ENCODE data around the gene CNIH1. TPM values are rescaled to one million over a fixed set of nuclear protein-coding genes. Genes with fewer than 3 reads are reported as not detected.
A peak's percentile ranks its signal among the peaks of the same experiment; 100 is the strongest.

CNIH1 gene
- total and polyA plus RNA-seq, 11 donors, result 40.3 to 190 (median 94.5) TPM

GRCh38 chr14:54396493-54397335 is 44.5 kb downstream of the CNIH1 start, which contains the start of gene CDKN3:
Gene CDKN3, plus strand, starts transcription at chr14:54397007. Its CDS starts 62 bp downstream, at chr14:54397069.
- peak within 1 kb of the TSS in 5 of 12 donors; percentile 4 to 68 (median 15) for H3K27ac ChIP-seq
- ATAC-seq, result peak; percentile 99 to 100 (median 100)
- H3K36me3 ChIP-seq, result peaks cover 0 to 5% (median 0%) of the 10 kb centered on the region in 9 donors
- DNase-seq, result peak; percentile 98 to 99 (median 98)
- no peaks in the 10 kb centered on the region for H3K27me3 ChIP-seq
- 1 to 2% (median 2%) methylated on average over 41 to 76 of the region's 76 CpGs for WGBS, 4 donors
- H3K4me1 ChIP-seq, result peaks cover 0 to 21% (median 2%) of the 10 kb centered on the region in 12 donors
- intact Hi-C loops (cut with DNase I), result no loop called here
- TF ChIP-seq CTCF (IDR thresholded peaks at IDR 0.05) (peak; percentile 37 to 81 (median 61)), POLR2A (IDR thresholded peaks at IDR 0.05) (peak in 1 of 2 donors; percentile 80)
- H3K9me3 ChIP-seq, result no peaks in the 10 kb centered on the region
- peak within 1 kb of the TSS; percentile 39 to 88 (median 72) for H3K4me3 ChIP-seq

GRCh38 chr14:54396183-54396492 is 45.0 kb downstream of the CNIH1 start:
- no peak for TF ChIP-seq CTCF (IDR thresholded peaks at IDR 0.05)
- no peak for TF ChIP-seq POLR2A (IDR thresholded peaks at IDR 0.05)
- DNase-seq (no peak), ATAC-seq (no peak)
- Histone ChIP-seq H3K27ac (peak overlapping the region in 1 of 12 donors; percentile 23), H3K27me3 (no peaks in the 10 kb centered on the region), H3K9me3 (no peaks in the 10 kb centered on the region), H3K36me3 (no peaks in the 10 kb centered on the region), H3K4me3 (peak overlapping the region in 11 of 12 donors; percentile 37 to 88 (median 71)), H3K4me1 (peaks cover 0 to 21% (median 2%) of the 10 kb centered on the region in 12 donors)
- WGBS, 4 donors, result 73 to 76% (median 74%) methylated on average over 9 of the region's 9 CpGs
- intact Hi-C loops (cut with DNase I), result no loop called here

GRCh38 chr14:54395716-54396115 is 45.5 kb downstream of the CNIH1 start:
- 94 to 97% (median 96%) methylated on average over 2 of the region's 2 CpGs for WGBS, 4 donors
- no peaks in the 10 kb centered on the region for H3K9me3 ChIP-seq

More at GRCh38 chr14:54395716-54396115, 45.5 kb downstream of the CNIH1 start:
- intact Hi-C loops (cut with DNase I), result no loop called here
- peaks cover 0 to 21% (median 2%) of the 10 kb centered on the region in 12 donors for H3K4me1 ChIP-seq
- no peaks in the 10 kb centered on the region for H3K36me3 ChIP-seq
- DNase-seq (no peak), ATAC-seq (no peak)
- H3K27ac ChIP-seq, result no peak overlapping the region
- no peak for TF ChIP-seq CTCF (IDR thresholded peaks at IDR 0.05)
- TF ChIP-seq POLR2A (IDR thresholded peaks at IDR 0.05), result no peak
- no peak overlapping the region for H3K4me3 ChIP-seq
- no peaks in the 10 kb centered on the region for H3K27me3 ChIP-seq
